Stomach (tissue), 4 donors: ENCODE data around the gene RBM7.

Source experiments
- CTCF ChIP-seq, 7 experiments: fragments of 450-650 bp in 4 of 7; fragments of 200-600 bp in 3 of 7; sonication (generic) in 3 of 7; IDR thresholded peaks; one replicate each; pipeline ENCODE4 v1.5.1; 2016 to 2019; ENCODE audit warnings: antibody characterized with exemption in 7 of 7, control low read depth in 2 of 7, mild to moderate bottlenecking in 1 of 7
- POLR2A ChIP-seq, 4 donors: fragments of 450-650 bp; IDR thresholded peaks; one replicate each; pipeline ENCODE4 v1.6.1; 2016; ENCODE audit warnings: antibody characterized with exemption in 4 of 4, control low read depth in 2 of 4, mild to moderate bottlenecking in 1 of 4, moderate library complexity in 1 of 4
- POLR2AphosphoS5 ChIP-seq, 3 donors: sonication (generic); formaldehyde crosslinking; IDR thresholded peaks; one replicate each; pipeline ENCODE4 v1.6.1; 2016; ENCODE audit warnings: antibody characterized with exemption in 3 of 3

- no peak for TF ChIP-seq POLR2AphosphoS5 (IDR thresholded peaks at IDR 0.05)
- no peak for TF ChIP-seq CTCF (IDR thresholded peaks at IDR 0.05)
- no peak for TF ChIP-seq POLR2A (IDR thresholded peaks at IDR 0.05)
Observed at GRCh38 chr11:114441921-114442320, 41.5 kb downstream of the RBM7 start.
